ENCODE data around the gene CPHXL.

Gene CPHXL

DNA sequence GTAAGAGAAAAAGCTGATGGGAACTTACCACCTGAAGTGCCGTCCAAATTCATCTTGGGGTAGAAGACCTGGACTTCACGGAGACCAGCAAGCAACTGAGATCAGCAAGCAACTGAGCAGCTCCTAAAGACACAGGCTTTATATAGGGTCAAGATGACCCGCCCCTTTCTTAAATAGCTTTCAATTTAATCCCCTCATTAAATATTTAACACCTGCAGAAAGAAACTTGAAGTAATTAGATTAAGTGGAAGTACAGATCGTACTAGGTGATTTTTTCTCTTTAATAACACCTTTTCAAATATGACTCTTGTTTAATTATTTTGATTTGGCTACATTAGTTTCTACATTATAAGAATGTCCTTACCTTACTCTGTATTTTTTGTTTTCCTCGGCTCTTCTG is at the start of gene CPHXL:
CPHXL (minus strand) TSS at position 101 of the 400 bp plus-strand sequence; CDS start at position 53, 48 bp downstream.
- DNase-seq (ENCODE audit: low spot score): no peak

DNA sequence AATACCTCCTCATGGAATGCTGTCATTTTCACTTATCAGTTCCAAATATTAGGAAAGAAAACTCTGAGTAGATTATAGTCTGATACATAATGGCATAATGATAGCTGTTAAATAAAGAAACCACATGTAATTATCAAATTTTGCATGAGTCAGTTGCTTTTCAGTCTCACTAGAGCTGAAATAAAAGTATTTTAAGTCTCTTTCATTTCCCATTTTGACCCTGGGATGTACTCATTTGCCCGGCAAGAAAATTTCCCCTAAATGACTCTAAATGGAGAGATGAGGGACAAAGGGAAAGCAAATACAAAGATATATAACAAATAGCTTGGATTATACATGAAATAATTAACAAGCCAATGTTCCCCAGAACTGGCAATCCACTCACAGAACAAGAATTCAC is 47.9 kb upstream of the CPHXL start:
- no peak for DNase-seq (ENCODE audit: low spot score)

DNA sequence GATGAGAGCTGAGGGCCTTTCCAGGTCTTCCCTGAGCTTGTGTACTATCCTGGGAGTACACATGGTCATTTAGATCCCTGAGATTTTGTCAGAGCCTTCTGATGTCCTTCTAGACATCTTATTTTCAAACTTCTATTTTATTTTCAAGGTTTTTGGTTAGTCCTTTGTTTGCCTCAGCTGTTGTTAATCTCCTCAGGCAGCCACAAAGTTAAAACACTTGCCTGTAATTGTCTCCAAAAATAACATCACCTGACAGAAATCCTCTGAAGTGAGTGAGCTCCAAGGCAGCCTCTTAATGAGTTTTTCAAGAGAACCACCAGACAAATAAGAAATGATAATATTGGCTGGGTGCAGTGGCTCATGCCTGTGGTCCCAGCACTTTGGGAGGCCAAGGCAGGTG is 43.8 kb upstream of the CPHXL start:
- no peak for DNase-seq (ENCODE audit: low spot score)

DNA sequence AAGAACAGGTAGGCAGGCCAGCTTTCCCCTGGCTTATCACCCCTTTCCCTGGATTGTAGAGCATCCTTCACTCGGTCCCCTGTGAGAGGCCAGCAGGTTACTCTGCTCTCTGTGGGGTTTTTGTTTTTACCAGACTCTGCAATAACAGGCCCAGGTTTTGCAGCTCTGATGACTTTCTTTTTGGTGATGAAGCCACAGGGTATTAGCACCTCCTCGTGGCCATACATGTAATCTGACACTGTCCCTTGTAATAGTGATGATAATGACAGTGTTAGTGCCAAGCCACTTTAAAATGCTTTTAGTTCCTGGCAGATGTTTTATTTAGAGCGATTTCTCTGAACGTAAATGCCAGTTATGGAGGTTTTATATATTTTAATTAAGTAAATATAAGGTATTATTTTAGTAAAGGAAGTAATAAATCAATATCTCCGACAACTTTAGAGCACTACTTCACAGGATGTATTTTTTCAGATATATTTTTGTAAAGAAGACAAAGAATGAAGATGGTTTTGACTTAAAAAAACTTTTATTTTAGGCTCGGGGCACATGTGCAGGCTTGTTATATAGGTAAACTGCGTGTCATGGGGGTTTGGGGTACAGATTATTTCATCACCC is 38.0 kb upstream of the CPHXL start:
- peak; percentile 87 for DNase-seq (ENCODE audit: low spot score)

DNA sequence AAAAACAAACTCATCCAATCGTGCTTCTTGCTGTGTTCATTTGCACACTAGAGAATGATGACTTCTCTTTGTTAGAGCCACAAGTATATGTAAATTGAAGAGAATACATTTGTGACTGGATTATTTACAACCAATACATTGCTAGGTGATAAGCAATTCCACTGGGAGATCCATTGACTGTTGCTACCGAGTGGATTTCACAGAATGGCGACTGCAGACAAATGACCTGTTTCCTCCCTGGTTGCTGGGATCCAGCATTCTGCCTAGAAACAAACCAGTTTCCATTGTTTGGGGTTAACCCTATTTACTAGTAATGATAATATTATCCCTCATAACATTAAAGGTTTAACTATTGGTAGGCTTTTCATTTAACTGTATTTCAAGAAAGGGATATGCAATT is 36.9 kb upstream of the CPHXL start:
- no peak for DNase-seq (ENCODE audit: low spot score)

DNA sequence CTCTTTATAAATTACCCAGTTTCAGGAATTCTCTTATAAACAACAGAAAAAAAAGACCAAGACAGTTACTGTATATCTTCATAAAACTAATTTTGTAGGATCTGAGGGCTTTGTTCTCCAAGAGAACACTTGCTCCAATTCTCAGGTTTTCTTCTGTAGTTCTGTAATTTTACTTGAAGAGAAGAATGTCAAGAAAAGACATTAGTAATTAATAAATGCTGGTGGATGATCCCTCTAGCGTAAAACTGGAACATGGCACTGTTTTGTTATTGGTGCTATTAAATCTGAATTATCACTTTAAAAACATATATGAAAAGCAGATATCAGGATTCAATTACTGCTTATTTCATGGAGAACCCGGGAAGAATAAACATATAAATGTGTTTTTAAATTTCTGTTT is 36.5 kb upstream of the CPHXL start:
- DNase-seq (ENCODE audit: low spot score): no peak

DNA sequence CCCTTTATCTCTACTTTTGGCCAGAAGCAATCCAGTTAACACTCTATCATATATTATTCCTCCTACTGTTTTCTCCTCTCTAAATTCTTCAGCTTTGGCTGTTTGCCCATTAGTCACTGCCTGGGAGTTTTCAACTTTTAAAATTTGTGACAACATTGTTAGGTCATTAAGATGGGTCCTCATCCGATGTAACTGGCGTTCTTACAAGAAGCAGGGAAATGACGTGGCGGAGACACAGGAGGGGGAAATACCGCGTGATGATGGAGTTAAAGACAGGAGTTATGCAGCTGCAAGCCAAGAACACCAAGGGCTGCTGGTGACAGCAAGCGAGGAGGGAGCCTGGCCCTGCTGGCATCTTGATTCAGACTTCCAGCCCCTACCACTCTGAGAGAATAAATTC is 34.8 kb upstream of the CPHXL start:
- DNase-seq (ENCODE audit: low spot score): no peak

DNA sequence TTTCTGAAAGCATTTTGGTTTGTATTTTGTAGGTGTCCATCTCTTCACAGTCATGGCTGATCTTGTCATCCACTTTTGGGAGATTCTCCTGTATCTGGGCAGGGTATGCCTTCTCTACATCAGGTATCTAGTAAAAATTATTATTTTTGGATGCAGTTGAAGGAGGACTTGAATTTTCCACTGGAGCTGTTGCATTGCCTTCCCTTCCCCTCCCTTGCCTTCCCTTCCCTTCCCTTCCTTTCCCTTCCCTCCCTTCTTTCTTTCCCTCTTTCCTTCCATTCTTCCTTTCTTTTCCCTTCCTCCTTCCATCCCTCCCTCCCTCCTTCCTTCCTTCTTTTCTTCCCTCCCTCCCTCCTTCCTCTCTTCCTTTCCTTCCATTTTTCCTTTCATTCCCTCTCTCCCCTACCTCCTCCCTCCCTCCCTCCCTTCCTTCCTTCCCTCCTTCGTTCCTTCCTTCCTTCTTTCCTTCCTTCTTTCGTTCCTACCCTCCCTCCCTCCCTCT is 33.8 kb upstream of the CPHXL start:
- DNase-seq (ENCODE audit: low spot score): no peak

DNA sequence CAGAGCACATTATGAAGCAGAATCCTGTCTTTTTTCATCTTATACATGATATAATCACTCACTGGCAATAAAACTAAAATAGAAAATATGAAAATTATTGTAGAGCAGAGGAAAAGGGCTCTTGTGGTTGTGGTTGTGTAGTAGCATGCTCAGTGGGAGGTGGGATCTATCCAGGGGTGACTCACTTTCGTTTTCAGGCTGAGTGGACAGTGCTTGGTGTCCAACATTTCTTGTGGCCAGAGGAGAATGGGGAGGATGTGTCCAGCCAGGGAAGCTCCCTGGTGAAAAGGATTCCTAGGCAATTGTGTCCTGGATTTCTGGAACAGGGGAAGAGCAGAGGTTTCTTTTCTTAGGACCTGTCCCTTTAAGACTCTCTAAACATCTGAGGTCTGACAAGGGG is 31.9 kb upstream of the CPHXL start:
- no peak for DNase-seq (ENCODE audit: low spot score)

DNA sequence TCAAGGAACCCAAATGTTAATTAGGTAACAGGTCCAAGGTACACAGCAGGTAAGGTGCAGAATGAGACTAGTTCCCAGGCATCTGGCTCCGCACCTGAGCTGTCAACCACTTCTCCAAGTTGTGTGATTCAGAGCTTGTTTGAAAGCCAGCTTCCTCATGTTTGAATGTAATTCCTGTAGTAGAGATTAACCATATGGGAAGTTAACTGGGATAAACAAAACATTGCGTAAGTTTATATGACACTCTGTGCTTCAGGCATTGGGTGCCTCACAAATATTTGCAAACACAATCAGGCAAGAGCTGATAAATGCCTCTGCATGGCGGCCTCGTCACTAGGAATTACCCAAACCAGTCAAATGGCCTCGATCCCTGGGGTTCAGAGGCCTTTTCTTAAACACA is 27.9 kb upstream of the CPHXL start:
- peak; percentile 9 for DNase-seq (ENCODE audit: low spot score)

DNA sequence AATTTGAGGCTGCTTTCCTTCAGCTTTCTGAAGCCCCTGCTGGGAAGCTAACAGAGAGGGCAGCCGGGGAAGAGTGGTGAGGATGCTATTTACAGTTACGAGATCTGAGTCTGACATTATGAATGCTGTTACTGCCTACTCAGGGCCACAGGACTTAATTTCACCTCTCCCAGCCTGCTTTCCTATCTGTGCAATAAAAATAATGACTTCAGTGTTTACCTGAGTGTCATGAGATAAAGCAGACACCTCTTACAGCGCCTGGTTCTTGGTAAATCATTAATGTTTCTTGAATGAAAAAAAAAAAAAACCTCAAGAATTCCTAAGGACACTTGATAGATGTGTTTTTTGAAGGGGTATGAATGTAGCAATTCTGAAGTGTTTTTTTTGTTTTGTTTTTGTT is 24.2 kb upstream of the CPHXL start:
- no peak for DNase-seq (ENCODE audit: low spot score)

DNA sequence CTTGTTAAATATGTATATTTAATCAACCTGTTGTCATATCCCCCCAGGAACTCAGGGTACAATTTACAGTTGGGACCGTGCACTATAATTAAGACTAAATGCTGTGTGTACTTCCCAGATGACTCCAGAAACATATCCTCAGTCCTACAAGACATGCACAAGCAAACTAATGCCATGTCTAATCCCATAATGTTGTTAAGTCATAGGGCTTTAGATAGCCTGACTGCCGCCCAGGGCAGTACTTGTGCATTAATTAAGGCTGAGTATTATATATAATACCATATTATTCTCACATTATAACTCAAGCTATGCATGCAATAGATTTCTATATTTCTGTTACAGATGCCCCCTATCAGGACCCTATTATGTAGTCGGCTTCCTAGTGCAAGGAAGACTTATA is 20.1 kb upstream of the CPHXL start:
- no peak for DNase-seq (ENCODE audit: low spot score)

DNA sequence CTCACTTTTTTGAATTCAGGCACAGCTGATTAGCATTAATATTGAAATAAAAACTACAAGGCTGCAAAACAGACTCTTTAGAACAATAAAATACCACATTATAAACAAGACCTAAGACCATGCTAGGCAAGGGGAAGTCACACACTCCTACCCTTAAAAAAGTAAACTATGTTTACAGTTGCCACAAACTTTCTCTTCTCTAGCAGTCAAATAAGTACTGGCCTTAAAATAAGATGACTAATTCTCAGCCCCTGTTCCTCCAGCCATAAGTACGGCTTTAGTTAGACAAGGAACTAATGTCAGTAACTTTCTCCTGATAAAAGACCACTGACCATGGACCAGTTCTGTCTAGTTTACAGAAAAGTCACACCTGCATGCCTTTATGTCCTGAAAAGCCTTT is 19.5 kb upstream of the CPHXL start:
- DNase-seq (ENCODE audit: low spot score): no peak

DNA sequence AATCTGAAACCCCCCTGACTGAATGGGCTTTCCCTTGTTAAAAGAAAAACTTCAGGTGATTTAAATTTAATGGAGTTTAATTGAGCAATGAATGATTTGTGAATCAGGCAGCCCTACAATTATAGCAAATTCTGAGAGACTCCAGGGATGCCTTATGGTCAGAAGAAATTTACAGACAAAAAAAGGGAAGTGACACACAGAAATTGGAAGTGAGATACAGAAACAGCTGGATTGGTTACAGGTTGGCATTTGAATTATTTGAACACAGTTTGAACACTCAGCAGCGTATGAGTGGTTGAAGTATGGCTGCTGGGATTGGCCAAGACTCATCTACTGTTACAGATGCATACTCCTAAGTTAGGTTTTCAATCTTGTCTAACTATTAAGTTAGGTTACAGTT is 19.0 kb upstream of the CPHXL start:
- DNase-seq (ENCODE audit: low spot score): no peak

DNA sequence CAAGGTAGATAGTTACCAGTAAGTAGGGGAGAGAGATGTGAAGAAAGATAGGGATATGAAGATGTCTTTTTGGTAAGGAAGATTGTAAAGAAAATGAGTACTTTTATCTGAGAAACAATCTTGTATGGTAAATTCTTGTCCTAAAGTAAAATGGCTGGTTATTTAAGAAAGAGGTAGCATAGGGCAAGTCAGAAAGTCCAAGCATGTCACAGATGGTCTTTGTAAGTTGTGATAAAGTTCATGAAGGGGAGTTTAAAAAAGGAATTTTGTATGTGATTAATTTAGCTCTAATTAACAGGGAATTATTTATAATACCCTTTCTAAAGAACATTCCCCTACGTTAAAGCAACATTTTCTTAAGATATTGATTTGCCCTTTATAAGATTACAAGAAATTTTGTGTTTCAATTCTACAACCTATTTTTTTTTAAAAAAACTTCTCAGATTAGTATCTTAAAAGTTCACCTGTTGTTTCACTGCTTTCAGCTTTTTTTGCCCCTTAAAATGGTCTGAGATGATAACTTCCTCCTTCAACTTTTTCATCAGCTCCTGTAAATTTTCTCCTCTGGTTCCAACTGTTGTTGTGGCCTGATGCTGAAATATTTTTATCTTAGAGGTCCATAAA is 16.2 kb upstream of the CPHXL start:
- DNase-seq (ENCODE audit: low spot score): no peak

DNA sequence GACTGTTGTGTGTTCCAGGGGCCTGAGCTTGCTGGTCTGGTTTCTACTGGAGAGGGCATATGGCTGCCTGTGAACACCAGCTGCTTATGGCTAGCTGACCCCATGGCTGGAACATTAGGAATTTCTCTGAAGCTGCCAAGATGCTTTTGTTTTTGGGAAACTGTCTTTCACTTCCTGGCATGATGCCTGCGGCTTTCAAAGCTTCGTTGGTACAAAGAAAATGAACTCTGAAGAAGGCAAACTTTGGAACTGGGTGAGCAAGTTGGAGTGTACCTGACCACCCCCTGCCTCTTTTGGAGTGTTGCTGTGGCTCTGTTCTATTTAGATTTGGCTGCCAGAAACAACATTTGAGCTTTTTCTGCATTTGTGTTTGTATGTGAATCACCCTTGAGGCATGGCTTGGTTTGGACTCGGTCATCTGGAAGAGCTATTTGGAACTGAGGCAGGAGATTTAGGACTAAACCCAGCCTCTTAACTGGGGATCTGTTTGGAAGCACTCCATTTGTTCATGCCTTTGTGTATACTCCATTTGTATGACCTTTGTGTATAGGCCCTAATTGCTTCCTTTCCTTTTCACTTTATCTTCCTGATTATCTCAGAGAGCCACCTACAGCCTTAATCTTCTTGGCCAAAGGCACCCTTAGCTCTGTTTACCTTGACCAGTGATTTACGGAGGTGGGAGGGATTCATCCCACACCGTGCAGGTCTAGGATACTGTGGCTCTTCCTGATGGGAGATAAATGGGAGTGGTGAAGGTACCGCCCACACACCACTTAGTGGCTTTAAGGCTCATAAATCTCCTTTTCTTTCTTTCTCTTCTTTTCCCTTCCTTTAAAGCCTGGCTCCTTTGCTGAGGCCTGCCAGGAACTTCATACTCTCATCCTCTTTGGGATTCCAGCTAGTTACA is 7.3 kb upstream of the CPHXL start:
- peak; percentile 45 for DNase-seq (ENCODE audit: low spot score)

DNA sequence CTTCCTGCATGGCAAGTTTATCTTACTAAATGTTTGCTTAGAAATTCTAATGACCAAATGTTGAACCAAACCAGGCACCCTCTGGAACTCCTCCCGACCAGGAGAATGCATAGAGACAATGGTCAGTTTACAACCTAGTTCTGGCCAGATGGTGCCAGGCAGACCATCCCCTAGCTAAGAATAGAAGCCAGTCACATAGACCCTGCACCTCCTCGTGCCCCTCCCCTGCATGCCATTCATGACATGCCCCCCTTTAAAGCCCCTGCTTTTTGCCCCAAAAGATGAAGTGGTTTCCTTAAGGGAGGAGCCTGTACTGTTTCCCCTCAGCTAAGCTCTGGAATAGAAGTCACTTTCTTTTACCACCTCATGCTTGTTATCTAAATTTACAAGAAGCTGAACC is 6.6 kb upstream of the CPHXL start:
- no peak for DNase-seq (ENCODE audit: low spot score)

DNA sequence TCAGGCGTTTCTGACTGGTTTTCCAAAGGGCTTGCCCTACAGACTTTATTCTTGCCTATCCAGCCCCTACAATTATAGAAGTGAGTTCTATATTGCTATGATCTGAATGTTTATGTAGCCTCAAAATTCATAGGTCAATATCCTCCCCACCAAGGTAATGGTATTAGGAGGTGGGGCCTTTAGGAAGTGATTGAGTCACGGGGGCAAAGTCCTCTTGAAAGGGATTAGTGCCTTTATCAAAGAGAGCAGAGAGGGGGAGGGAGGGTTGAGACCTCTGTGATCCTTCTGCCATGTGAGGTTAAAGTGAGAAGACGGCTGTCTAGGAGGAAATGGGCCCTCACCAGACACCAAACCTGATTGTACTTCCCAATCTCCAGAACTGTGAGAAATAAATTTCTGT is 931 bp upstream of the CPHXL start:
- DNase-seq (ENCODE audit: low spot score): no peak

DNA sequence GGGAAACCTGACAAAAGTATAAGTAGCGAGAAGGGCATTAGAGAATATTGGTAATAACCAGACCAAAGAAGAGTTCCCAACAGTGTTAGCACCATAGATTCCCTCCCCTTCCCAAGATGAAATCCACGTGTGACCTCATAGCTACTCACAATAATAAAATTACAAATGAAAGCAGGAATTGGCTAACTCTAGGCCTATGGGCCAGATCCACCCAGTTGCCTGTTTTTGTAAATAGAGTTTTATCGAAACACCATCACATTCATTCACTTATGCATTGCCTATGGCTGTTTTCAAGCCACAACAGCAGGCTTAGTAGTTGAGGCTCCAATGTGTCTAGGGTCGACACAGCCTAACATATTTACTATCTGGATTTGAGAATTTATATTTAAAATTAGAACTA is 7.8 kb downstream of the CPHXL start:
- DNase-seq (ENCODE audit: low spot score): no peak

DNA sequence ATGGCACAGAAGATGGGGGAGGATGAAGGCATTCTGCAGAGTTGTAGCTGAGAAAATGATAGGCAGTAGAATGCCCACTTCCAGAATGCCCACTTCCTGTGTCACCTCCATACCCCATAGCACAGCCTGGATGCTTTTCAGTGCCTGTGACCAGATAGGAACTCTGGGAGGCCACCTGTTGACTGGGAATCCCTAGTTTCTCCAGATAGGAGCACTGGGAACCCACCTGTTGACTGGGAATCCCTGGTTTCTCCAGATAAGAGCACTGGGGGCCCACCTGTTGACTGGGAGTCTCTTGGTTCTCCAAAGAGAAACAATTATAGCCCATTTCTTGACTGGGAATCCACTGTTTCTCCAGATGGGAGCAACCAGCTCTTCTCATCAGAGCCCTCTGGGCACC is 11.6 kb downstream of the CPHXL start:
- DNase-seq (ENCODE audit: low spot score): no peak

DNA sequence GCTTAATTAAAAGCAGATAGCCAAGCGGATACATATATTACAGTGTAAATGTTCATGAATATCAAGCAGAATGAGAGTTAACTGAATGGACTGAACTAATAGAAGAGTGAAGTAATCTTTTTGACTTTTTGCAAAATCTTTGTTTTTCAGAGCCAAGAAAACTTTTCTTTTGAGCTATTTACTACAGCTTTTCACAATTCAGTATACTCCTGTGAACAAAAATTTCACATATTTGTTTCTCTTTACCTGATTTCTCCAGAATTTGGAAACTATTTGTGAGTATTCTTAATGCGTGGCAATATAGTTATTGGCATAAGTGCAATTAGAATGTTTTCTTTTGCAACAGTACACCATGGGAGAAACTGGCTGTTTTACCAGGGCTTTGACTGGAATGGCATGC is 15.9 kb downstream of the CPHXL start:
- no peak for DNase-seq (ENCODE audit: low spot score)

DNA sequence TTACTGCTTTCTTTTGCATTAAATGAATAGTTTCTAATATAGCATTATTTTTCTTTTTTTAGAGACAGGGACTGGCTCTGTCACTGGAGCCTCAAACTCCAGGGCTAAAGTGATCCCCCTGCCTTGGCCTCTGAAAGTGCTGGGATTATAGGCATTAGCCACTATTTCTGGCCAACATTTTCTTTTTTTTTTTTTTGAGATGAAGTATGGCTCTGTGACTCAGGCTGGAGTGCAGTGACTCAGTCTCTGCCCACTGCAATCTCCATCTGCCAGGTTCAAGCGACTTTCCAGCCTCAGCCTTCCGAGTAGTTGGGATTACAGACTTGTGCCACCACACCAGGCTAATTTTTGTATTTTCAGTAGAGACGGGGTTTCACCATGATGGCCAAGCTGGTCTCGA is 23.0 kb downstream of the CPHXL start:
- DNase-seq (ENCODE audit: low spot score): no peak

DNA sequence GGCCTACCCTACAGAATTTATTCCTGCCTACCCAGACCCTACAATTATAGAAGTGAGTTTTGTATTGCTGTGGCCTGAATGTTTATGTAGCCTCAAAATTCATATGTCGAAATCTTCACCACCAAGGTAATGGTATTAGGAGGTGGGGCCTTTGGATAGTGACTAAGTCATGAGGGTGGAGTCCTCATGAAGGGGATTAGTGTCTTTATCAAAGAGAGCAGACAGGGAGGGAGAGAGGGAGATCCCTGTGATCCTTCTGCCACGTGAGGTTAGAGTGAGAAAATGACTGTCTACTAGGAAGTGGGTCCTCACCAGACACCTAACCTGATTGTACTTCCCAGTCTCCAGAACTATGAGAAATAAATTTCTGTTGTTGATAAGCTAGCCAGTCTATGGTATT is 24.0 kb downstream of the CPHXL start:
- DNase-seq (ENCODE audit: low spot score): no peak
